Transverse colon (tissue), 4 donors: ENCODE measurements around the gene ACR.

ENCODE experiments used
- EP300 ChIP-seq: sonication (generic); formaldehyde crosslinking; IDR thresholded peaks from one replicate; pipeline ENCODE4 v1.6.1; 2017; ENCODE audit warnings: antibody characterized with exemption, low read depth
- POLR2A ChIP-seq: fragments of 450-650 bp; IDR thresholded peaks from one replicate; pipeline ENCODE4 v1.6.1; 2016; ENCODE audit warnings: antibody characterized with exemption, mild to moderate bottlenecking, moderate library complexity
- POLR2AphosphoS5 ChIP-seq, 3 donors: sonication (generic); formaldehyde crosslinking; IDR thresholded peaks; one replicate each; pipeline ENCODE4 v1.6.1; 2016; ENCODE audit warnings: antibody characterized with exemption in 3 of 3
- TF ChIP-seq, protein P1 (sequence below), 5 experiments: fragments of 200-600 bp in 3 of 5; fragments of 450-650 bp in 2 of 5; sonication (generic) in 3 of 5; IDR thresholded peaks; 1 replicate in 2 of 5; 2 replicates in 3 of 5; pipeline ENCODE4 v1.5.1; 2016 to 2017; ENCODE audit warnings: antibody characterized with exemption in 5 of 5, inconsistent platforms in 3 of 5, mild to moderate bottlenecking in 2 of 5, moderate library complexity in 1 of 5

DNA sequence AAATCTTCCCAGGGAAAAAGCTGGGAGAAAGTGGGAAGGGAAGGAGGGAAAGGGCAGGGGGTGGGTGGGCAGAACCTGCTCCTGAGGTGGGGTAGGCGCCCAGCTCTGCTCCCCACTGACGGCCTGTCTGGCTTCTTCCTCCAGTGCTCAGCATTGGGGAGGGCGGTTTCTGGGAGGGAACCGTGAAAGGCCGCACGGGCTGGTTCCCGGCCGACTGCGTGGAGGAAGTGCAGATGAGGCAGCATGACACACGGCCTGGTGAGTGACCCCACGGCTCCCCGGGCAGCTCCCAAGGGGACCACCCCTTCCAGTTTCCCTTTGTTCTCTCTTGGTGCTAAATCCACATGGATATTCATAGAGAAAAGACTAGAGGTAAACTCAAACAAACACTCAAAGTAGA, 39.5 kb upstream of the ACR start:
- TF ChIP-seq POLR2A (no peak), POLR2AphosphoS5 (IDR thresholded peaks at IDR 0.05) (no peak), EP300 (no peak)
- TF ChIP-seq, protein P1, sequence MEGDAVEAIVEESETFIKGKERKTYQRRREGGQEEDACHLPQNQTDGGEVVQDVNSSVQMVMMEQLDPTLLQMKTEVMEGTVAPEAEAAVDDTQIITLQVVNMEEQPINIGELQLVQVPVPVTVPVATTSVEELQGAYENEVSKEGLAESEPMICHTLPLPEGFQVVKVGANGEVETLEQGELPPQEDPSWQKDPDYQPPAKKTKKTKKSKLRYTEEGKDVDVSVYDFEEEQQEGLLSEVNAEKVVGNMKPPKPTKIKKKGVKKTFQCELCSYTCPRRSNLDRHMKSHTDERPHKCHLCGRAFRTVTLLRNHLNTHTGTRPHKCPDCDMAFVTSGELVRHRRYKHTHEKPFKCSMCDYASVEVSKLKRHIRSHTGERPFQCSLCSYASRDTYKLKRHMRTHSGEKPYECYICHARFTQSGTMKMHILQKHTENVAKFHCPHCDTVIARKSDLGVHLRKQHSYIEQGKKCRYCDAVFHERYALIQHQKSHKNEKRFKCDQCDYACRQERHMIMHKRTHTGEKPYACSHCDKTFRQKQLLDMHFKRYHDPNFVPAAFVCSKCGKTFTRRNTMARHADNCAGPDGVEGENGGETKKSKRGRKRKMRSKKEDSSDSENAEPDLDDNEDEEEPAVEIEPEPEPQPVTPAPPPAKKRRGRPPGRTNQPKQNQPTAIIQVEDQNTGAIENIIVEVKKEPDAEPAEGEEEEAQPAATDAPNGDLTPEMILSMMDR (IDR thresholded peaks at IDR 0.05): no peak
